HG02763 (cell line): ENCODE measurements around the gene IRX5.

Experiments used
- ATAC-seq: cut with Tn5 transposase; IDR thresholded peaks from one replicate; pipeline ENCODE4 v1.9.1; 2021; ENCODE audit warnings: mild to moderate bottlenecking, moderate library complexity; ENCODE audit not compliant: unreplicated experiment

The IRX5 gene

DNA sequence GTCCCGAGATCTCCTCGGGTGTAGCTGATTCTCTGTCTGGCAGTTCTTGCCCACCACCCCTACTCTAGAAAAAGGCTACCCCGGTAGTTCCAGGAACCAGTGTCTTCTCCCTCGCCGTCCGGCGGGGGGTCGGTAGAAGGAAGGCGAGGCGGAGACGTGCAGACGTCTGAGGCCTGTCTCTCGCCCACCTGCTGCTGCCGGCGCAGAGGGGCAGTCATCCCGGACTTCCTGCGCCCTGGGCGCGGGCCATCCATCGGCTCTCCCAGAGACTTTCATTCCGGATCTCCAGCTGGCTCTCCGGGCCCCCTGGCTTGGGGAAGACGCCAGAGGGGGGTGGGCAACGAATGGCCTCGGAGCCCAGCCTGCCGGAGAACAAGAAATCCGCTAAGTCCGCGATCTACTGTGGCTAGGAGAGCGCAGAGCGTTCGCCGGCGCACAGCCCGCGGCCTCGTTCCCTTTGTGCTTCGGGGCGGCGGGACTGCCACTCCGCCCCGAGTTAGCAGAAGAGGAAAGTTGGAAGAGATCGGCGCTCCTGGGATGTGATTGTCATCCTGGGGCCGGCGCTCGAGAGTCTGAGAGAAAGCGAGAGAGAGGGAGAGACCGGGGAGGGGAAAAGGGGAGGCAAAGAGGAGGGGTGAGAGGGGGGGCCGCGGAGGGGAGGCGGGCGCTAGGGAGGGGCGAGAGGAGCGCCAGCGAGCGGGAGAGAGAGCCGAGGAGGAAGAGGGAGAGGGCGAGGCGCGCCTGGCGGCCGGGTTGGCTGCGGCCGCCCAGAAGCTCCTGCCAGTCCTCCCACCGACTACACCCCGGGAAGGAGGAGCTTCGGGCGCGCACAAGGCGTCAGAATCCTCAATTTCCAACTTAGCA is at the start of gene IRX5:
Gene IRX5 (plus strand): TSS at position 861 of the 864 bp plus-strand sequence. CDS start 334 bp downstream, outside the sequence.
- ATAC-seq, result no peak

DNA sequence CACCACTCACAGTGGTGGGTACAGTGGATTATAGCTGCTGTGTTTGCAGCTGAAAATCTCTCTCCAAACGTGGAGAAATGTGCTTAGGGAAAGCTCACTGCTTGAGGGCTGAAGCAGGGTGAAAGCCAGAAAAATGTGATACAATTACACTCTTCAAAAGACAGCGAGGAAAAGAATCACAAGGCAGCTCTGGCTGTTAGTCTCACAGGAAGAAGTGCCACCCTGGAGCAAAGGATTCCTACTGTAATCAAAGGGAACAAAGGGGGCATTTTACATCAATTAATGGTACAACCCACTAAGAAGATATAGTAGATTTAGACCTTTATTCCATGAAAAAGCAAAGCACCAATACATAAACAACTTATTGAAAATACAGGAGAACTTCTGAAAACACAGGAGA is 48.1 kb upstream of the IRX5 start:
- ATAC-seq, result no peak

DNA sequence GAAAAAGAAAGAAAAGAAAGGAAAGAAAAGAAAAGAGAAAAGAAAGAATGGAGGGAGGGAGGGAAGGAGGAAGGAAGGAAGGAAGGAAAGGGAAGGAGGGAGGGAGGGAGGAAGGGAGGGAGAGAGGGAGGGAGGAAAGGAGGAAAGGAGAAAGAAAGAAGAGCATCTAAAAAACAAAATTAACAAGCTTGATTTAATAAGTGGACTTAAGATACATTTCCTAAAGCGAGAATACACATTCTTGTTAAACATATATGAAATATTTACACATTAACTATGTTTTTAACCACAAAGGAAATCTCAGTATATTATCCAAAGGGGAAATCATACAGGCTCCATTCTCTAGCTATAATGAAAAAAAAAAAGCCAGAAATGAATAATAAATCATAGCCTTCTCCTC is 47.3 kb upstream of the IRX5 start:
- no peak for ATAC-seq

DNA sequence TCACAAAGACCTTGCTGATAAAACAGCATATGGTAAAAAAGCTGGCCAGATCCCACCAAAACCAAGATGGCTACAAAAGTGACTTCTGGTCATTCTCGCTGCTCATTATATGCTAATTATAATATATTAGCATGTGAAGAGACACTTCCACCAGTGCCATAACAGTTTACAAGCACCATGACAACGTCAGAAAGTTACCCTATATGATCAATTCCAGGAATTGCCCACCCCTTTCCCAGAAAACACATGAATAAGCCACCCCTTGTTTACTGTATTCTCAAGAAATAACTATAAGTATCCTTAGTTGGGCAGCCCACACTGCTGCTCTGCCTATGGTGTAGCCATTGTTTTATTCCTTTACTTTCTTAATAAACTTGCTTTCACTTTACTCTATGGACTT is 44.6 kb upstream of the IRX5 start:
- ATAC-seq, result no peak

DNA sequence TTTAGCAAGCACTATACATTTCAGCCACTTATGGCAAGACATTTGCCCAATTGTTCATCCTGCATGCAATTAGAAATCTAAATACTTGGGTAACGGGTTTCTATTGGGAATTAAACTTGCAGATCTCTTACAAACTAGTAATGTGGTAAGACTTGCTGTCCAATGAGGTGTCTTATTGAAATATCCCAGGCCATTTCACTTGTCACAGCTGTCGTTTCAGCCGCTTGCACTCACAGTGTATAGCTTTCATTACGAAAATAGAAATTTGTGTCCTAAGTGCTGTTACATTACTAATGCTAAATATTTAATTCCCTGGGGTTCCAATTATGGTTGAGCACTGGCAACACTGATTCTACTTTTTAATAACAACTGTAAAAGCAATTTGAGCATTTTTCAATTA is 40.3 kb upstream of the IRX5 start:
- no peak for ATAC-seq

DNA sequence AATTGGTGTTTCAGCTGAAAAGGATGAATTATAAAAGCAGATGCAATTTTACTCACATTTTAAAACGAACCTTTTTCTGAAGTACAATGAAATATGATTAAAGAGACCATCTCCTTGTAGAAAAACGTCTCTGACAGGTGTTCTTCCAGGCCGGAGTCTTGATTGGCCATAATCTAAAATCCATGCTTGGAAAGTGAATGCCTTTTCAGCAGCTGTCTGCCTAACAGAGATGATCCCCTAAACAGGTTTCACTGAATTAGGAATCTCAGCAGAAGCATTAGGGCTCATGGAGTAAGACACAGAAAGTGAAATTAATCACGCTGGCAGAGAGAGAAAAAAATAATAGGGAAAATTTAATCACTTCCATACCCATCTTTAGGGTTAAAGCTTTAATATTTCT is 39.3 kb upstream of the IRX5 start:
- ATAC-seq, result no peak

DNA sequence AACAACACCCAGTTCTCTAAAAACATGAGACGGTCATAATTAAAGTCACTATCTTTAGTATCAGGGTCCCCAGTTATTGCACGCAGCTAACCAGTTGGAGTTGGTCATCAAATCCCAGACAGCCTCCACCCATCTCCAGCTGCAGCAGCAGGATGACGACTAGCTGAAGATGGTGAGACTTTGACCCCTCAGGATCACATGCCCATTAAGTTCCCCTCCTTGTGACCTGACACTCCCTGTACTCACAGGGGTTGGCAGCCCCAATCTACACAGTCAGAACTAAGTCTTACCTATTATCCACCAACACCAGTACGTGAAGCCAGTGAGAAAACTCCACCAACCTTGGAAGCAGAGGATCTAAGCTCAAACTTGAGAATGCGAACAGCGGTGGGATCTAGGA is 37.7 kb upstream of the IRX5 start:
- ATAC-seq, result no peak

DNA sequence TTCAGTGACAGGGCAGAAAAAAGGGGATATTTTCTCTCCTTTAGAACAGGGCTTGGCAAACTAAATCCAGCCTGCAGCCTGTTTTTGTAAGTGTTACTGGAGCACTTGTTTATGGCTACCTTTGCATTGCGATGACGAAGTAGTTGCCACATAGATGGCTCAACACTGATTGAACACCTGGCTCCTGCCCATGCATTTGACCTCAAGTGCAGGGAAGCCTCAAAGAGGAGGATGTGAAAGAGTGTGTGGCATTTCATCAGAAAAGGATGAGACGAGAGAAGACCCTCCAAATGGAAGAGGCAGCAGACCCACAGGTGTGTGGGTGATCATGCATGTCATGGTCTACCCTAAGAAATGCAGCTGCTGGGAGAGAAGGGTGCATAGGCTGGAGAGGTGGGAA is 32.7 kb upstream of the IRX5 start:
- ATAC-seq, result no peak

DNA sequence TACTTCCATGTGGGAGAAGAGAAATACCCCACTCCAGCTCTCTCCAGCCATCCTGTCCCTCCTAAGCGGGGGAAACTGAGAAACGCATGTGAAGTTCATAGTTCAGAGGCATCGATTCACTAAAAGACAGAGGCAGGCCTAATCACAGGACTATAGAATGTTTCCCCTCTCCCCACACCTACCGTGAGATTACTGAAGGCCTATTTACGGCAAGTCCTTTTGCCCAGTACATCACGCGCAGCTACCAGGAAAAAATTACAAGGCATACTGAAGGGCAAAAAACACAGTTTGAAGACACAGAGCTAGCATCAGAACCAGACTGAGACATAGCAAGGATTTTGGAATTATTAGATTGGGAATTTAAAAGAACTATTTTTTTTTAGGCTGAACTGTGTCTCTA is 29.1 kb upstream of the IRX5 start:
- ATAC-seq, result no peak

DNA sequence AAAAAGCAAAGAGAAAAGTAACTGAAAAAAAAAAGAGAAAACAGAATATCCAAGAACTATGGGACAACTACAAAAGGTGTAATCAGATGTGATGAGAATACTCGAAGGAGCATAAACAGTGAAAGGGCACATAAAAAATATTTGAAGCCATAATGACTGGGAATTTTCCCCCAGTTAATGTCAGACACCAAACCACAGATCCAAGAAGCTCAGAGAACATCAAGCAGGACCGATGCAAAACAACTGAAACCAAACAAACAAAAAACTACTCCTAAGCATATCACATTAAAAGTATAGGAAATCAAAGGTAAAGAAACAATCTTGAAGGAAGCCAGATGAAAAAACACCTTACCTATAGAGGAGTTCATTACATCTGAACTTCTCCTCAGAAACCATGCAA is 27.6 kb upstream of the IRX5 start:
- ATAC-seq, result no peak

DNA sequence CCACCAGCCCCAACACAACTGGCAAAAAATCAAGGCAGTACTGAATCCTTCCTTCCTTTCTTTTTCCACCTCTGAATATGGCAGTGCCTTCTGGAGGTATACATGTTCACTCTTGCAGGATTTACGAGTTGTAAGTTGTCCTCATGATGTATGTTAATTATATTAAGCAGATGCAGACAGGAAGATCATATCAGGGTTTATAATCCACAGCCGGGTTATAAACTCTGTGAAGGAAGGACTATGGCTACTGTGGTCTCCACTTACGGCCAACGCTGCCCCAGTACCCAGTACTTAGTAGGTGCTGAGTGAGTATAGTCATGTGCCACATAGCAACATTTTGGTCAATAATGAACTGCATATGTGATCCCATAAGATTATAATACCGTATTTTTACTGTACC is 19.6 kb upstream of the IRX5 start:
- ATAC-seq, result no peak

DNA sequence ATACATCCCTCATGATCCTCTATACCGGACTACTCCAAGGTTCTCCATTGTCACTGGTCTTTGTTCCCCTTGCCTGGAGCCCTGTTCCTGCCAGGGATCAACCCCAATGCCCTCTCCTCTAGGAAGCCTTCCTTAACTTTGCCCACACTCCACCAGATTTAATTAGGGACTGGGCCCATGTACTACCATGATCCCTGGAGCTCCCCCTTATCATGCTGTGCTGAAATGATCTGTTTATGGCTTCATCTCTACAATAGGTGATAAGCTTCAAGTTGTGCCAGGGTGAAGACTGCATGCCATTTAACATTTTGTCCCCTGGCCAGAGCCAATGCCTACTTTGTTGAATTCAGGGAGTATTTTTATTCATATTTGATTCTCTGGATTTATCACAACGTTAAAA is 17.9 kb upstream of the IRX5 start:
- ATAC-seq, result no peak

DNA sequence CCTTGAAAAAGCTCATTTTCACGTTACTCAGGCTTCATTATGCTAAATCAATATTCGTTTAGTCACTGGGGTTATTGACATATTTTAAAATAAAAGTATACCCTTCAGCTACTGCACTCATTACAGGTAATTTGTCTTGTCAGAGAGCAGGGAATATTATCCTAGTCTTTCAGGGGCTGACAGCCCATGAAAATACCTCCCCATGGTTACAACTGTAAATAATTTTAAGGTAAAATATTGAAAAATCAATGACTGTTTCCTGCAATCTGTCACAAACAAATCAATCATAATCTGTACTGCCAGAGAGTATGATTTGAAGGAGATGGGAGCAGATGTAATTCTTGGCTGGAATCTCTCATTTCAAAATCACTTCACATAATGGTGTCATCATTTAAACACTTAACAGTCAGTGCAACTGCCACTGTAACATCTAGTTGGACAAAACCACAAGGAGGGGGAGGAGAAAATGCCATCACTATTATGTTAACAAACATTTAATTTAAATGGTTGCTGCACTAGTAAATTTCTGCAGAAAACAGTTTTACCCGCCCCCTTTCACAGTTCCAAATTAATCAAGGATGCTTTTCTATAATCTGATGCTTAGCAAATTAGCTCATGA is 9.3 kb upstream of the IRX5 start:
- no peak for ATAC-seq

DNA sequence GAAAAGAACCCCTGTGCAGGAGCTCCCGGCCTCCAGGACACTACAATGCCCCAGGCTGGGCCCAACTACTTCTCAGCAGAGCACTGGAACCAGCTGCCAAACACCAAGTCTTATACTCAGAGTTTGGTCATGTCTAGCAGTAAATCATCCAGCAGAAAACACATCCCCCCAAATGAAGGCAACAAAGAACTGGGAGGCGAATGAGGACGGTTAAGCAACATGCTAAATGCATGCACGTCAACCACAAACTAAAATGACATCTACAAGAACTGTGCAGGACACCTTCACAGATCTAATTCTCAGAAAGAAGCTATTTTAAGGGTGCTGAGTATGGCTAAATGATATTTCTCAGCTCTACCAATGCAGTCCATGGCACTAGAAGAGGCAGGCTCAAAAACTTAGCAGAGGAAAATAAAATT is 7.6 kb upstream of the IRX5 start:
- no peak for ATAC-seq

DNA sequence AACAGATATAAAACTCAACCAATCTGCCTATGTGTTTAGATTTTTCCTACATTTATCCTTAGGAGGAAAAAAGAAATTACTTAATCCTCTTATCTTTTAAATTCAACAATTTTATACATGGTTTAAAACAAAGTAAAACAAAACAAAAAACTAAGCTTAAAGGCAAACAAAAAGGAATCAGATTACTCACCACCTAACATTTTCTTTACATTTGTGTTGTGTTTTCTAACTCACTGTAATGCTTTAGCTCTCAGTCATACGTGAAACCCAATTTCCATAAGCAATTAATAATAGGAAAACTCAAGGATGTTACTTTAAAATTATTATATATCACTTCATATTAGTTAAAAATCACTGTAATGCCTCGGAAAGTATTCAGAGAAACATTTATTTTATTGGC is 6.7 kb upstream of the IRX5 start:
- ATAC-seq, result no peak

DNA sequence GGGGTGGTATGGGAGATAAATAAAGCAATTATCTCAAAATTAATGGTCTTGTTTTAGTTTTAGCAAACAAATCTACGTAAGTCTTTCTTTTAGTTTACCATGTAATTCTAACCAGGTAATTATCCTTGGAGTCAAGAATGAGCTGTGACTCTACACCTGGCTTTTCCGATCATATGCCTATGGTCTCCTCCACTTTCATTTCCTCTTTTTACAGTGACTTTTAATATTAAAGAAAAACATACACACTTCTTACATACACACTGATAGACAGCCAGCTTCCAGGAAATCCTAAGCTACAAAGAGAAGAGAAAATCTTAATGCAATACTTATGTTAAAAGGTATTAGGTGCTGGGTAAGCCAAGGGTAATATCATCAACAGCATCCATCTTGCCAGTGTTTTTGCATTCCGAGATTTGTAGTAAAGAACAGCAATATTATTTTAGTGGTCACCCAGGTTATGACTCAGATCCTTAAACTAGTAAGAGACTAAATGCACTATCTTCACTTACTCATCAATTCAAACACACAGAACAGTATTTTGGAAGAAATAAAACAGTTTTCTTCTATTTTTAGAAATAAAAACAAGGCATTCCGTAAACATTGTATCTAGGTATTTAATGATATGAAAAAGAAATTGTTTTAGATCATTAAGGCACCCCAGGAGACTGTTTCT is 4.4 kb upstream of the IRX5 start:
- no peak for ATAC-seq

DNA sequence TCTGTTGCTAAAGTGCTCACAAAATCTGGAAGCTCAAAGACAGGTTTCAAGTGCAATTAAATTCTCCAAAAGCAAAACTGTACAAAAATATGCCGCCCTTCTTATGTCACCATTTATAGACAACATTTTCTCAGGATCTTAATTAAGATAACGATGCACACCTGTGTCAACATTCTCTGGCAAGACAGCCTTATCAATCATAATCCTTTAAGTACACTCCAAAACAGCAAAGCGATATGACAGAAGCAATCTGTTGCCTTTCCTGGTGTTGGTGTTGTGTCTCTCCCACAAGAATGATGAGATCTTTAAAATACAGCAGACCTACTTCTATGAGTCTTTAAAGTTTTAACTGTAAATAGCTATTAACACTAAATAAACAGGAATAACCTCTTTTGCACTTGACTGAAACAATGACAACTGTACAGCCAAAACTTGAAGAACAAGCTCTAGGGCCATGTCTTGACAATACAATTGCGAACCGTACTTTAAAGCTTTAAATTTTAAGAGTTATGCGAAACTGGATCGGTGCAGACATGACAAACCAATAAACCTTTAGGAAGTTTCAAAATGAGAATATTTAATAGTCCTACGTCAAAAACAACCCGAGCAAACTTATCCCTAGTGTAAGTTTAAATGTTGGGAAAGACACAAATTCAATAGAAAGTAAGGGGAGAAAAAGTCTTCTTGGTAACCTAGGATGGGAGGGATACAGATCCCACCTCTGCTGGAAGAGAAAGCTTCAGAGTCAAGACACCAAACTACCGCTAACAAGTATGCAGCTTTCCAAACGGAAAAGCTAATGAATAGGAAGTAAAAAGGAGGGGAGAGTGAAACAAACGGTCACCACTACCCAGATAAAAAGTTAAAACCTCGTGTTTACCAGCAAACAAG is 3.3 kb upstream of the IRX5 start:
- no peak for ATAC-seq

DNA sequence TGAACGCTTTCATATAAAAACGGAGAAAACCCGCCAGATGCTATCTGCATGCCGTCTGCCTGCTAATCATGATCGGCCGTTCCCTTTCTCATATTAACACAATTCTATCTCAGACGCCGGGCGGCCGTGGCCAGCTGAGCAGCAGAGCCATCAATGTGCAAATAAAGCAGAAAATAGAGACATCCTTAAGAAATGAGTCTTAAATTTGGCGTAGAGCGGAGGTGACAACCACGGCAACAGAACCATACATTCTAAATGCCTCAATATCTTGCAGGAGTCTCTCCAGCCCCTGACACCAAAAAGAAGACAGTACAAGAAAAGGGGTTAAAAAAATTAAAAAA is 2.7 kb upstream of the IRX5 start:
- ATAC-seq, result no peak

DNA sequence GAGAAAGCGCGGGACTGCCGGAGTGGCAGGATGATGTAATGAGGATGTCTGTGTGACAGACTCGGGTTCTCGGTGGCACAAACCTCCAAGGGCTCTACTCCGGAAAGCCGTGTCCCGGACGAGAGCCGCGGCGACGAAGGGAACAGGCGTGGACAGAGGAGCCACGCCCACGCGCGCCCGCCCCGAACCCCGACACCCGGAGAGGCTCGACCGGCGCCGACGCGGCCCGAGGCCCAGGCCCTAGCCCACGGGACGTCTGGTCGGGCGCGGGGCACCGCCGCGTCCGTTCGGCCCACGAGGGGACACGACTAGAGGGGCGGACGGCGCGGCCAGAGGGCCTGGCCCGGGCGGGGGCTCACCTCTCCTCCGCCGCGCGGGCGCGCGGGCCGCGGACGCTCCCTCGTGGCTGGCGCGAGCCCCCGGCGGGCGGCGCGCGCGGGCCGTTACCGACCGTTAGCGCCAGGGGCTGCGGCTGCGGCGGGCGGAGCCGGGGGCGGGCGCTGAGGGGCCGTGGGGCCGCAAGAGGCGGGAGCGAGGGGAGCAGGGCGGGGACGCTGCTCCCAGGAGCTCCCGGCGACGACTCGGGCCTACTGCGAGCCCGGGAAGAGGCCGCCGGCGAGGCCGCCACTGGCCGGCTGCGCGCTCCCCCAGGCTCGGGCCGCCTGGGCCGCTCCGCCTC is 2.1 kb upstream of the IRX5 start:
- peak; percentile 42 for ATAC-seq
